SU-DHL-6 (cell line): ENCODE measurements around the gene TARBP1.
"Not testable (repeated sequence)": the region's sequence is repeated elsewhere in the genome, so short reads cannot be mapped to it uniquely, and the experiment has no call there.

ENCODE experiments used
- H2AFZ ChIP-seq: fragments of 200-600 bp; sonication (generic); 2 replicates; pipeline ENCODE4 v1.6.1; 2014; ENCODE audit warnings: low read depth, mild to moderate bottlenecking, moderate library complexity, mixed read lengths, antibody characterized with exemption, low read length; ENCODE audit not compliant: severe bottlenecking
- H3F3A ChIP-seq: fragments of 200-600 bp; shearing (Covaris generic); 2 replicates; pipeline ENCODE4 v1.6.0; 2016; ENCODE audit warnings: antibody characterized with exemption, mild to moderate bottlenecking; ENCODE audit not compliant: insufficient read depth
- H3K27ac ChIP-seq: fragments of 200-600 bp; sonication (generic); 2 replicates; pipeline ENCODE4 v1.5.1; 2016; ENCODE audit warnings: low read depth, mild to moderate bottlenecking, low read length, moderate library complexity, mixed read lengths
- H3K27me3 ChIP-seq: fragments of 200-600 bp; sonication (generic), shearing (Covaris generic); 2 replicates; pipeline ENCODE4 v1.6.0; 2014; ENCODE audit warnings: mild to moderate bottlenecking, low read length
- H3K36me3 ChIP-seq: fragments of 200-600 bp; sonication (generic); 2 replicates; pipeline ENCODE4 v1.6.1; 2014; ENCODE audit warnings: mild to moderate bottlenecking, low read length, mixed read lengths
- H3K4me2 ChIP-seq: fragments of 300-600, 200-600 bp; shearing (Covaris generic), sonication (generic); 2 replicates; pipeline ENCODE4 v1.6.0; 2014; ENCODE audit warnings: low read length, low read depth, mild to moderate bottlenecking; ENCODE audit not compliant: poor library complexity, severe bottlenecking
- H3K4me3 ChIP-seq: fragments of 200-600 bp; sonication (generic); 2 replicates; pipeline ENCODE4 v1.5.1; 2014; ENCODE audit warnings: antibody characterized with exemption, low read length, mild to moderate bottlenecking, mixed read lengths; ENCODE audit not compliant: insufficient read depth, poor library complexity, severe bottlenecking
- H3K79me2 ChIP-seq: fragments of 200-600 bp; sonication (generic); 2 replicates; pipeline ENCODE4 v1.6.1; 2014; ENCODE audit warnings: mild to moderate bottlenecking, low read length, moderate library complexity; ENCODE audit not compliant: insufficient read depth
- H3K9ac ChIP-seq: fragments of 200-600 bp; sonication (generic); 2 replicates; pipeline ENCODE4 v1.7.0; 2014; ENCODE audit warnings: mild to moderate bottlenecking, low read length
- H3K9me2 ChIP-seq: fragments of 200-600 bp; sonication (generic); replicated peaks from 2 replicates; pipeline ENCODE4 v1.6.1; 2014; ENCODE audit warnings: low read length; ENCODE audit not compliant: insufficient read depth
- H3K9me3 ChIP-seq: fragments of 200-600 bp; sonication (generic); 2 replicates; pipeline ENCODE4 v1.6.1; 2014; ENCODE audit warnings: low read length, mixed read lengths; ENCODE audit not compliant: insufficient read depth
- H4K20me1 ChIP-seq: fragments of 200-600 bp; sonication (generic); 2 replicates; pipeline ENCODE4 v1.6.1; 2014; ENCODE audit warnings: low read depth, mild to moderate bottlenecking, antibody characterized with exemption, low read length, moderate library complexity, mixed read lengths
- EZH2phosphoT487 ChIP-seq: fragments of 200-600 bp; sonication (generic), shearing (Covaris generic); conservative IDR thresholded peaks from 2 replicates; pipeline ENCODE4 v1.6.1; 2018; ENCODE audit warnings: mild to moderate bottlenecking, antibody characterized with exemption, low read length, moderate library complexity, mixed read lengths
- TF ChIP-seq, protein P1 (sequence below): fragments of 200-600 bp; sonication (generic); IDR thresholded peaks from one replicate; pipeline ENCODE4 v1.5.1; 2017; ENCODE audit warnings: antibody characterized with exemption, mild to moderate bottlenecking, low read length, moderate library complexity; ENCODE audit not compliant: insufficient read depth, poor library complexity, severe bottlenecking

The TARBP1 gene

DNA sequence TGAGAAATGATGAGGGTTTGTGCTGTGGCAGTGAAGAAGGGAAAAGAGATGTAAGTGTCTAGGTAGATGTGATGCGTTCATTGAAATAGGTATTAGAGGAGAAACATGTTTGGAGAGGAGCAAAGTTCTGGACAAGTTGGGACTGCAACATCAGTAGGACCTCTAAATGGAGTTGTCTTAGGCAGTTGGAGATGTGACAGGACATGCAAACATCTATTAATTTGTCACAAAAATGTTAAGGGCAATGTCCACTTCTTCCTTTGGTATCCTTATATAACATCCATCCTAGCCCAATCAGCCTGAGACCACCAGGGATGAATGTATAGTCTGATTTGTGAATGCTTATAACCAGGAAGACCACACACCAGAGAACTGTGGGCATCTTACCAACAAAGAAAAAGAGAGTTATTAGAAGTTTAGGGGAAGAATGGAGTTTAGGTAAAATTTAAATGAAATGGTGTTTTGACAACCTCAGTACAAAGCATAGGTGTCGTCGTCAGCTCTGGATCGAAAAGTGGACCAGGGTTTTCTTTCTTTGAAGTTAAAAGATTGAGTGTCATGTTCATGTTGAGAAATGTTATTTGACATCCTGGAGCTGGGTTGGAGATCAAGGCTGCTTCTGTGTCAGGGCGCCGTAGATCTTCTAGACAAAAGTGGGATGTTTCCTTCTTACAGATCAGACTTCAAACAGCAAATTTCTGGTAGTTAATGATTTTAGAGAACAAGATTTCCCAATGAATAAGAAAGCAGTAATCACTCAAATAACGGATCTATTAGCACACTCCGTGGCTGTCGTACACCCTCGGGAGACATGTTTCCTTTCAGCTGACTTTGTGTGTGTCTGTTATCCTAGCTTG lies 97.1 kb downstream of the TARBP1 start:
- Histone ChIP-seq H3K9me3 (no peaks in the 10 kb centered on the region), H3K27ac (no peak overlapping the region), H3K27me3 (no peaks in the 10 kb centered on the region), H3K9ac (no peak overlapping the region), H4K20me1 (no peaks in the 10 kb centered on the region), H3K79me2 (0 out of 2 replicates have a peak, but pooled peaks cover 10% of the 10 kb centered on the region), H2AFZ (no peak overlapping the region), H3K36me3 (peaks cover 20% of the 10 kb centered on the region), H3K9me2 (no peaks in the 10 kb centered on the region), H3K4me3 (no peak overlapping the region), H3F3A (0 out of 2 replicates have a peak, but pooled peaks cover 4% of the 10 kb centered on the region), H3K4me2 (no peak overlapping the region)
- TF ChIP-seq, protein P1, sequence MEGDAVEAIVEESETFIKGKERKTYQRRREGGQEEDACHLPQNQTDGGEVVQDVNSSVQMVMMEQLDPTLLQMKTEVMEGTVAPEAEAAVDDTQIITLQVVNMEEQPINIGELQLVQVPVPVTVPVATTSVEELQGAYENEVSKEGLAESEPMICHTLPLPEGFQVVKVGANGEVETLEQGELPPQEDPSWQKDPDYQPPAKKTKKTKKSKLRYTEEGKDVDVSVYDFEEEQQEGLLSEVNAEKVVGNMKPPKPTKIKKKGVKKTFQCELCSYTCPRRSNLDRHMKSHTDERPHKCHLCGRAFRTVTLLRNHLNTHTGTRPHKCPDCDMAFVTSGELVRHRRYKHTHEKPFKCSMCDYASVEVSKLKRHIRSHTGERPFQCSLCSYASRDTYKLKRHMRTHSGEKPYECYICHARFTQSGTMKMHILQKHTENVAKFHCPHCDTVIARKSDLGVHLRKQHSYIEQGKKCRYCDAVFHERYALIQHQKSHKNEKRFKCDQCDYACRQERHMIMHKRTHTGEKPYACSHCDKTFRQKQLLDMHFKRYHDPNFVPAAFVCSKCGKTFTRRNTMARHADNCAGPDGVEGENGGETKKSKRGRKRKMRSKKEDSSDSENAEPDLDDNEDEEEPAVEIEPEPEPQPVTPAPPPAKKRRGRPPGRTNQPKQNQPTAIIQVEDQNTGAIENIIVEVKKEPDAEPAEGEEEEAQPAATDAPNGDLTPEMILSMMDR: no peak
- no peak for TF ChIP-seq EZH2phosphoT487

DNA sequence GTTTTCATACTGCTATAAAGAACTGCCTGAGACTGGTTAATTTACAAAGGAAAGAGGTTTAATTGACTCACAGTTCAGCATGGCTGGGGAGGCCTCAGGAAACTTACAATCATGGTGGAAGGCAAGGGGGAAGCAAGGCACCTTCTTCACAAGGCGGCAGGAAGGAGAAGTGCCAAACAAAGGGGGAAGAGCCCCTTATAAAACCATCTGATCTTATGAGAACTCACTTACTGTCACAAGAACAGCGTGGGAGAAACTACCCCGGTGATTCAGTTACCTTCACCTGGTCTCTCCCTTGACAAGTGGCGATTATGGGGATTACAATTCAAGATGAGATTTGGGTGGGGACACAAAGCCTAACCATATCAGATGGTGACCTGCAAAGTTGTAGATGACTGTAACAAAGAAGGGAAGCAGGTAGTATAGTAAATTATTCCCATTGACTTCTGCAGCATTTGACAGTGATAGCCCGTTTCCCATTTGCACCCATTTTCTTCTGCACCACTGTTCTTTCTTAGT lies 99.3 kb downstream of the TARBP1 start:
- not testable (repeated sequence) for H3K27ac ChIP-seq, H3K27me3 ChIP-seq, H2AFZ ChIP-seq, H3K9me3 ChIP-seq, H3K4me3 ChIP-seq, H3K4me2 ChIP-seq, H3K9ac ChIP-seq, H4K20me1 ChIP-seq, H3F3A ChIP-seq, H3K9me2 ChIP-seq
- H3K36me3 ChIP-seq: peaks cover 18% of the 10 kb centered on the region
- H3K79me2 ChIP-seq: peaks cover 26% of the 10 kb centered on the region; the same call in 1 of the 2 replicates

DNA sequence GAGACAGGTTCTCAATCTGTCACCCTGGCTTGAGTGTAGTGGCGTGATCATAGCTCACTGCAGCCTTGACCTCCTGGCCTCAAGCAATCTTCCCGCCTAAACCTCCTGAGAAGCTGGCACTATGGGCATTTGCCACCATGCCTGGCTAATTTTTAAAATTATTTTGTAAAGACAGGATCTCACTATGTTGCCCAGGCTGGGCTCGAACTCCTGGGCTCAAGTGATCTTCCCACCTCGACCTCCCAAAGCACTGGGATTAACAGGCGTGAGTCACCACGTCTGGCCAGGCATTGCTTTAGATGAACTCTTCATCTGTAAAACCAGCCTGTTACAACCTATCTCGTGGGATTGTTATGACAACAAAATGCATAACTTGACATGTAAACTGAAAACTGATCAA lies 103.3 kb downstream of the TARBP1 start:
- no peaks in the 10 kb centered on the region for H4K20me1 ChIP-seq
- H3K4me2 ChIP-seq: no peak overlapping the region
- peaks cover 8% of the 10 kb centered on the region for H3K36me3 ChIP-seq
- no peak overlapping the region for H3K27ac ChIP-seq
- H3K27me3 ChIP-seq: no peaks in the 10 kb centered on the region
- H3K9me2 ChIP-seq: no peaks in the 10 kb centered on the region
- H3F3A ChIP-seq: peaks cover 27% of the 10 kb centered on the region; the same call in 1 of the 2 replicates
- TF ChIP-seq EZH2phosphoT487: no peak
- TF ChIP-seq, protein P1: no peak
- H3K79me2 ChIP-seq: peaks cover 45% of the 10 kb centered on the region; the same call in 1 of the 2 replicates
- H3K4me3 ChIP-seq: no peak overlapping the region
- H3K9ac ChIP-seq: no peak overlapping the region
- H2AFZ ChIP-seq: no peak overlapping the region
- no peaks in the 10 kb centered on the region for H3K9me3 ChIP-seq

DNA sequence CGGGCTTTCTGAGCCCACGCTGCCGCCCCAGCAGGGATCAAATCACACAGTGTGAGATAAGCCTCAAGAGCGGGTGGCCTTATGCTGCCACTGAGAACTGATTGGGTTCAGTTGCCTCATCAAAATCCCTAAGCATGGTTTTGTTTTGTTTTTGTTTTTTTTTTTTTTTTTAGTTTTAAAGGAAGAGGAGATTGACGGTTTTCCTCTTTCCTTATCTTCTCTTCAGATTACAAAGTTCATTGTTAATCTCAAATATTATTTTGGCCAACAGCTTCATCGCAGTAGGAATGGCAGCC lies 105.1 kb downstream of the TARBP1 start:
- Histone ChIP-seq H3K9me3 (no peaks in the 10 kb centered on the region), H3F3A (peaks cover 28% of the 10 kb centered on the region; the same call in 1 of the 2 replicates), H3K9ac (peak overlapping the region; percentile 77), H3K36me3 (0 out of 2 replicates have a peak, but pooled peaks cover 2% of the 10 kb centered on the region), H3K27ac (peak overlapping the region; percentile 87), H3K79me2 (peaks cover 35% of the 10 kb centered on the region; the same call in 1 of the 2 replicates), H2AFZ (peak overlapping the region; percentile 78), H3K27me3 (no peaks in the 10 kb centered on the region), H4K20me1 (no peaks in the 10 kb centered on the region), H3K4me3 (peak overlapping the region; percentile 77), H3K4me2 (peak overlapping the region; percentile 91), H3K9me2 (no peaks in the 10 kb centered on the region)
- TF ChIP-seq EZH2phosphoT487: no peak
- TF ChIP-seq, protein P1: no peak
